Upper lobe of left lung (tissue), 6 donors: ENCODE data around the gene CHST11. TPM values are rescaled to one million over a fixed set of nuclear protein-coding genes. Genes with fewer than 3 reads are reported as not detected.

Source experiments
- ATAC-seq, 2 donors: fragments of 200-7000 bp; cut with Tn5 transposase; one replicate each; pipeline ENCODE4 v1.9.1; 2022; ENCODE audit warnings: mild to moderate bottlenecking in 2 of 2, moderate library complexity in 2 of 2; ENCODE audit not compliant: low FRiP score in 2 of 2
- DNase-seq, 2 donors: peaks; one replicate each; pipeline ENCODE4 v3.0.0-alpha.2; 2019 to 2020
- H3K27ac ChIP-seq, 4 donors: fragments of 200-600 bp; sonication (generic); one replicate each; pipeline ENCODE4 v1.5.1; 2016 to 2019
- H3K27me3 ChIP-seq, 4 donors: fragments of 200-600 bp; sonication (generic); one replicate each; pipeline ENCODE4 v1.5.1; 2017 to 2019
- H3K36me3 ChIP-seq, 4 donors: fragments of 200-600 bp; sonication (generic); one replicate each; pipeline ENCODE4 v1.5.1; 2016 to 2019
- H3K4me1 ChIP-seq, 4 donors: fragments of 200-600 bp; sonication (generic); one replicate each; pipeline ENCODE4 v1.5.1; 2018 to 2019
- H3K4me3 ChIP-seq, 4 donors: fragments of 200-600 bp; sonication (generic); one replicate each; pipeline ENCODE4 v1.5.1; 2017 to 2019; ENCODE audit warnings: mild to moderate bottlenecking in 2 of 4, moderate library complexity in 1 of 4
- H3K9me3 ChIP-seq, 4 donors: fragments of 200-600 bp; sonication (generic); one replicate each; pipeline ENCODE4 v1.5.1; 2018 to 2019
- CTCF ChIP-seq, 6 experiments: fragments of 450-650 bp in 4 of 6; fragments of 200-600 bp in 2 of 6; sonication (generic) in 2 of 6; IDR thresholded peaks; one replicate each; pipeline ENCODE4 v1.5.1; 2016 to 2019; ENCODE audit warnings: antibody characterized with exemption in 6 of 6
- EP300 ChIP-seq, 4 donors: sonication (generic); formaldehyde crosslinking; IDR thresholded peaks; one replicate each; pipeline ENCODE4 v1.5.1; 2017; ENCODE audit warnings: antibody characterized with exemption in 4 of 4, control low read depth in 2 of 4
- POLR2A ChIP-seq, 4 donors: fragments of 450-650 bp; IDR thresholded peaks; one replicate each; pipeline ENCODE4 v1.5.1; 2016 to 2017; ENCODE audit warnings: antibody characterized with exemption in 4 of 4, mild to moderate bottlenecking in 2 of 4
- POLR2AphosphoS5 ChIP-seq, 2 donors: sonication (generic); formaldehyde crosslinking; IDR thresholded peaks; one replicate each; pipeline ENCODE4 v1.5.1; 2017; ENCODE audit warnings: antibody characterized with exemption in 2 of 2
- WGBS, 2 donors: methylation state at CpG; one replicate each; pipeline ENCODE4 v1.1.5; 2017 to 2018; 5-methylcytosine and 5-hydroxymethylcytosine counted together
- total RNA-seq, 6 donors: library from RNA; depleted of rRNA in 4 of 6; stranded (reverse); fragments of >200 nt in 4 of 6; gene quantifications; one replicate each; pipeline versions ENCODE4 v1.1.0 to v1.2.1, GENCODE V29; 2016 to 2021
- donor health status: DM: no; HTN: no; CAD: no; lungs with moderate emphysema.
- donor health status: DM: no; HTN: yes; CAD: no; lungs with severe emphysema.

Gene CHST11
- total RNA-seq, 6 donors from 2014 or later, result 40.4 to 234 (median 58.4) TPM

- Histone ChIP-seq H3K27me3 (no peaks in the 10 kb centered on the region), H3K4me1 (peaks cover 12 to 60% (median 25%) of the 10 kb centered on the region in 4 donors), H3K36me3 (no peaks in the 10 kb centered on the region), H3K27ac (no peak overlapping the region), H3K4me3 (no peak overlapping the region), H3K9me3 (no peaks in the 10 kb centered on the region)
- DNase-seq (no peak), ATAC-seq (no peak)
- WGBS, 2 donors, result 33 to 44% methylated on average over 1 of the region's 1 CpG
- no peak for TF ChIP-seq EP300 (IDR thresholded peaks at IDR 0.05)
- no peak for TF ChIP-seq POLR2A (IDR thresholded peaks at IDR 0.05)
- TF ChIP-seq CTCF (IDR thresholded peaks at IDR 0.05), result no peak
- no peak for TF ChIP-seq POLR2AphosphoS5 (IDR thresholded peaks at IDR 0.05)
Observed at GRCh38 chr12:104496336-104496735, 39.6 kb downstream of the CHST11 start.

- ATAC-seq (no peak), DNase-seq (no peak)
- peaks cover 12 to 57% (median 27%) of the 10 kb centered on the region in 4 donors for H3K4me1 ChIP-seq
- H3K27ac ChIP-seq, result no peak overlapping the region
- no peak overlapping the region for H3K4me3 ChIP-seq
- 66 to 86% methylated on average over 8 of the region's 8 CpGs for WGBS, 2 donors
- TF ChIP-seq POLR2A (IDR thresholded peaks at IDR 0.05) (no peak), CTCF (IDR thresholded peaks at IDR 0.05) (no peak), POLR2AphosphoS5 (IDR thresholded peaks at IDR 0.05) (no peak), EP300 (IDR thresholded peaks at IDR 0.05) (no peak)
- H3K27me3 ChIP-seq, result no peaks in the 10 kb centered on the region
- no peaks in the 10 kb centered on the region for H3K9me3 ChIP-seq
- H3K36me3 ChIP-seq, result no peaks in the 10 kb centered on the region
Observed at GRCh38 chr12:104498211-104498801, 41.6 kb downstream of the CHST11 start.

- no peak for ATAC-seq
- no peak overlapping the region for H3K27ac ChIP-seq
- 71 to 79% methylated on average over 4 of the region's 4 CpGs for WGBS, 2 donors
Observed at GRCh38 chr12:104499668-104500332, 43.1 kb downstream of the CHST11 start.

GRCh38 chr12:104501115-104501514 is 44.4 kb downstream of the CHST11 start:
- TF ChIP-seq POLR2A (IDR thresholded peaks at IDR 0.05), result no peak
- no peak for TF ChIP-seq EP300 (IDR thresholded peaks at IDR 0.05)
- no peak for TF ChIP-seq CTCF (IDR thresholded peaks at IDR 0.05)
- no peak for TF ChIP-seq POLR2AphosphoS5 (IDR thresholded peaks at IDR 0.05)
- Histone ChIP-seq H3K27ac (no peak overlapping the region), H3K4me1 (peaks cover 7 to 57% (median 19%) of the 10 kb centered on the region in 4 donors), H3K4me3 (no peak overlapping the region), H3K9me3 (no peaks in the 10 kb centered on the region), H3K27me3 (no peaks in the 10 kb centered on the region), H3K36me3 (no peaks in the 10 kb centered on the region)
- WGBS, 2 donors, result 55 to 64% methylated on average over 1 of the region's 1 CpG
- ATAC-seq, result no peak
- peak in 1 of 2 donors; percentile 44 for DNase-seq

More at GRCh38 chr12:104499668-104500332, 43.1 kb downstream of the CHST11 start:
- no peaks in the 10 kb centered on the region for H3K27me3 ChIP-seq
- no peak for TF ChIP-seq CTCF (IDR thresholded peaks at IDR 0.05)
- TF ChIP-seq POLR2AphosphoS5 (IDR thresholded peaks at IDR 0.05), result no peak
- TF ChIP-seq POLR2A (IDR thresholded peaks at IDR 0.05), result no peak
- TF ChIP-seq EP300 (IDR thresholded peaks at IDR 0.05), result no peak
- H3K4me1 ChIP-seq, result peaks cover 7 to 52% (median 17%) of the 10 kb centered on the region in 4 donors
- no peak for DNase-seq
- no peak overlapping the region for H3K4me3 ChIP-seq
- H3K9me3 ChIP-seq, result no peaks in the 10 kb centered on the region
- no peaks in the 10 kb centered on the region for H3K36me3 ChIP-seq
